Non-pigmented ciliary epithelial cell (primary cell): ENCODE results near the gene DAZAP1.

Source experiments
- DNase-seq: peaks from one replicate; pipeline ENCODE4 v3.0.0-alpha.2; 2010; ENCODE audit warnings: low read depth

The DAZAP1 gene

DNA sequence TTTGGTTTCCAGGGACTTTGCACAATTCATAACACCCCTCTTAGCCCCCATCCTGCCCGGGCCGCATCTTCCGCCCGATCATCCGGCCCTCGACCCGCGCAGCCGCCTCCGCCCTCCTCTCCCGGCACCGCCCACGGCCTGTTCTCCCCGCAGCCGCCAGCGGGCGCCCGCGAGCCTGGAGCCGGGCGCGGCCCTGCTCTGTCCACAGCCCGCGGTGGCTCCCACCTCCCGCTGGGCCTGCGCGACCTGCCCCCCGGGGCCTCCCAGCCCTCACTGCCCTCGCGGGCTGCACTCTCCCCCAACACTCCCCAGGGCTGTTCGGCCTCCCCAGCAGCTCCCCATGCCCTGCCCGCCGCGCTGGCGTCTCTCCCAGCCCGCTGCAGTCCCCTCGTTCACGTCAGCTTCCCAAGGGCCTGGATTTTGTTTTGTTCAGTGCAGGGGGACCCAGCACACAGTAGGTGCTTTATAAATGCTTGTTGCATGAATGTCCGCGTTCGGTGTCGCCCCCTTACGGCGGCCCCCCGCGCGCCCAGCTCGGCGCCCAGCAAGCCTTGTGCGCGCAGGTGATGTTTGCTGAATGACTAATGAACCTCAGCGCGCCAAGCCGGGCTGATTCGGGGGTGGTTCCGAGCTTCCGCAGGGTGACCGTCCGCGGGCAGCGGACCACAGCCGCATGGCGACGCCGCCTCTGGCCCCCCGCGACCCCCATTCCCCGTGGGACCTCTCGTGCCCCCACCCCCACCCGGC is 38.0 kb downstream of the DAZAP1 start:
- no peak for DNase-seq

DNA sequence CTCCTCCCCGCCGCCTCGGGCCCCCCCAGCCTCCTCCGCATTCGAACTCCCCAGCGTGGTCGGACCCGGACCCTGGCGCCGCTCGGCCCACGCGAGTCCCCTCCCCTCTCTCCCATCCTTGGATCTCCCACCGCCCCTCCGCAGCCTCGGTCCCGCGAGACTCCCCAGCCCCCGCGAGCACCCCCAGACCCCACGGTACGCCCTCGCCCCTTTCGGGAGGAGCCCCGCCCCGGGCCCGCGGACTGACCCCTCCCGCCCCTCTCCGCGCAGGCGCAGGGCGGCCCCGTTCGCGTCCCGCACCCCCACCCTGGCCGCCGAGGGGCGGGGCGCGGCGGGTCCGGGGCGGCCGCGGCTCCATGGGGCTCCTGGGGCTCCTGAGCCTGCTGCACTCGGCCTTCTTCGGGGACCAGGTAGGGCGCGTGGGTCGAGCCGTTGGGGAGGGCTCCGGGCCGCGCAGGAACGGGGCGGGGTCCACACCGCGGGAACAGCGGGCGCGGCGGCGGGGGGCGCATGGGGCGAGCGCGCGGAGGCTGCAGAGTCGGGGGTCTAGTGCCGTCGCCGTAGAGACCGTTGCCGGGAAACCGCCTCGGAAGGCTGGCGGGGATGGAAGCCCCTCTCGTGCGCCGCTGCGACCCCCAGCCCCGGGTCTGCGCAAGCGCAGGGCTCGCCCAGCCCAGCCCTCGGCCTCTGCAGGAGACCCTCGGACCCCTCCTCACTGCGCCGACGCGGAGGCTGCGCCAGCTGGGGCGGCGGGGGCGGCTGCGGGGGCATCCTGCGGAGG is 38.7 kb downstream of the DAZAP1 start:
- DNase-seq = no peak

DNA sequence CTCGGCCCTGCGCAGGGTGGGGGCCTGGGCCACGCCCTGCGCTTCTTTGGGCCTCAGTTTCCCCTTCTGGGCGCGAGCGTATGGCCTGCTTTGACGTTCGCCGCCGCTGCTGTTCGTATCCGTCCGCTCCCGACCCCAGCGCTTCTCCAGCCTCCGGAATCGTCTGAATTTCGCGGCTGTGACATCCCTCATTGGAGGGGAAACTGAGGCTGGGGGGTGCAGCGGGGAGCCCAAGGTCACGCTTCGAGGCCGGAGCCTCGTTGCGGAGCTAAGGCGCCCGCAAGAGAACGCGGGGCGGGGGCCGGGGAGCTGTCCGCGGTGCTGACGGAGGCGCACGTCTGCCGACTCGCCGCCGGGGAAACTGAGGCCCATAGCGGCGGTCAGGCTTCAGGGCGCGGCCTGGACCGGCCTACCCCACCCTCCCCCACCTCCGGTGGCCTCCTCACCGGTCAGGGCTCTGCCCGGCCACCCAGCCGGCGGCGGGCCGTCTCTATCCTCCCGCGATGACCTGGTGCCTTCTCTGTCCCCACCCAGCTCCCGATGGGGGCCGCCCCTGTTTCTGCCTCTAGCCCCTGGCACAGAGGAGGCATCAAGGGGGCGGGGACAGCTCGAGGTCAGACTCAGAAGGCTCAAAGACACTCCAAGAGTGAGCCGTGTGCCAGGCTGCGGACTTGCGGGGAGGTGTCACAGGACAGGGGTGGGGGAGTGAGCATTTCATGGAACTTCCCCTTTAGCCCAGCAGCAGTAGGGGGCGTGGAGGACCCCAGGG is 39.5 kb downstream of the DAZAP1 start:
- DNase-seq = no peak

DNA sequence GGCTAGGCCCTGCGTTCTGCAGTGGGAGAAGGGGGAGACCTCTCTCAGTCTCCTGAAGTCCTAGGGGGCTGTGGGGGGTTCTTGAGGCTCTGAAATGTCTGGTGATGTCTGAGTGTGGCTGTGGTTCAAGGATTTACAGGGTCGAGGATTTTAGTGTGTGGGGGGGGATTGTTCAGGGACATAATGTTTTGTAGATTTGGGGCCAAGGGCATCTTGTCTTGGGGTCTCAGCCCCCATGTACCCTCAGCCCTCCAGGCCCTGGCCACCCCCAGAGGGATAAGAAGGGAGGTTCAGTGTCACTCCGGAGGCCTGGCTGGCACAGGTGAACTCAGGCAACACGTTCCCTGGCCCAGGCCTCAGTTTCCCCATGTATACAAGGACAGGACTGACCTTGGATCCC is 40.1 kb downstream of the DAZAP1 start:
- DNase-seq = no peak

DNA sequence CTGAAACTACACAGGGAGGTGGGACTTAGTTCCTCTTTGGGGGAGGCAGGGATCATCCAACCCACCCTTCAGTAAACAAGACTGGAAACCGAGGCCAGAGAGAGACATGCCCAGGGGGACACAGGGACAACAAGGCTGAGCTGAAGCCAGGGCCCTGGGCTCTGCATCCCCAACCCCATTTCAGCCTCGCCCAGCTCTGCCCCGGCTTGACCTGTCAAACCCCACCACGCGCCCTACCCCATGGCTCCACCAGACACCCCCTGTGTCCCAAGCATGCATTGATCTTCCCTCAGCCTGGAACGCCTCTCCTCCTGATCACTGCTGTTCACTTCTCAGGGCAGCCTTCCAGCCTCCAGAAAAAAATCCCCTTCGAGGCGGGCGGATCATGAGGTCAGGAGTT is 40.6 kb downstream of the DAZAP1 start:
- DNase-seq = no peak

DNA sequence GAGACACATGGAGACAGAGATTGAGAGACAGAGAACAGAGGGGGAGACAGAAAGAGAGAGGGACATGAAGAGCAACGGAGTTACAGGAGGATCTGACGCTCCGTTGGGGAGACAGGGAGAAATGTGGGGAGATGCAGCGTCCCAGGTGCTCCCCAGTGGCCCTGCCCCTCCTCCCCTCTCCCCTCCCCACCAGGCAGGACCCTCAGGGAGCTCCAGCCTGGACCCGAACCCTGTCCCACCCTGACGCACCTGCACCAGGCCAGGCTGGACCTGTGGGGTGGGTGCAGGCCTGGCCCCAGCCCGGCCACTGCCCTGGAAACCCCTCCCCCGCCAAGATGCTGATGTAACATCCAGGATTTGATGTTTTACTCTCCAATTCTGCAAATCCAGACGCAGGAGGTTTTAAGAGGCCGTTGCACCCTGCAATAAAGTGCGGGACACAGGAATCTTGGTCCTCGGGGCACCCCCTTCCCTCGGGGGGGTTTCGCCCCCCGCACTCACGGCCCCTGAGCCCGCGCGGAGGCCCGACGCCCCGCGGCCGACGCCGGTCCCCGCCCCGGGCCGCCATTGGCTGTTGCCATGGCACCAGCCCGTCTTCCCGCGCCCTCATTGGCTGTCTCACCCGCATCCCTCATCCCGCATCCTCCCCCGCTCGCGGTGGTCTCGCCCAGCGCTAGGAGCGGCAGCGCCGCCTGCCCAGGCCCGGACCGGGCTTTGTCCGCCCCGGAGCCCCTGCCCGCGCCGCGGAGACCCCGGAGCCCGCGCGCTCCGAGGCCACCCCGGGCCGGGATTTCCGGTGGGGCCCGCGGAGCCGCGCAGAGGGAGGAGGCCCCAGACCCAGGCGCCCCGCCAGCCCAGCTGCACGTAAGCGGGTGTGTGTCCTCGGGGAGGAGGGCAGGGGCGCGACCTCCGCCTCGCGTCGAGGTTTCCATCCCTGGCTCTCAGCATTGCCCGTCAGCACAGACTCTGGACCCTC is 42.4 kb downstream of the DAZAP1 start, which contains the start of gene APC2:
Gene APC2, plus strand, starts transcription at position 655 of the 976 bp plus-strand sequence. CDS start 2,881 bp downstream, outside the sequence.
- no peak for DNase-seq

DNA sequence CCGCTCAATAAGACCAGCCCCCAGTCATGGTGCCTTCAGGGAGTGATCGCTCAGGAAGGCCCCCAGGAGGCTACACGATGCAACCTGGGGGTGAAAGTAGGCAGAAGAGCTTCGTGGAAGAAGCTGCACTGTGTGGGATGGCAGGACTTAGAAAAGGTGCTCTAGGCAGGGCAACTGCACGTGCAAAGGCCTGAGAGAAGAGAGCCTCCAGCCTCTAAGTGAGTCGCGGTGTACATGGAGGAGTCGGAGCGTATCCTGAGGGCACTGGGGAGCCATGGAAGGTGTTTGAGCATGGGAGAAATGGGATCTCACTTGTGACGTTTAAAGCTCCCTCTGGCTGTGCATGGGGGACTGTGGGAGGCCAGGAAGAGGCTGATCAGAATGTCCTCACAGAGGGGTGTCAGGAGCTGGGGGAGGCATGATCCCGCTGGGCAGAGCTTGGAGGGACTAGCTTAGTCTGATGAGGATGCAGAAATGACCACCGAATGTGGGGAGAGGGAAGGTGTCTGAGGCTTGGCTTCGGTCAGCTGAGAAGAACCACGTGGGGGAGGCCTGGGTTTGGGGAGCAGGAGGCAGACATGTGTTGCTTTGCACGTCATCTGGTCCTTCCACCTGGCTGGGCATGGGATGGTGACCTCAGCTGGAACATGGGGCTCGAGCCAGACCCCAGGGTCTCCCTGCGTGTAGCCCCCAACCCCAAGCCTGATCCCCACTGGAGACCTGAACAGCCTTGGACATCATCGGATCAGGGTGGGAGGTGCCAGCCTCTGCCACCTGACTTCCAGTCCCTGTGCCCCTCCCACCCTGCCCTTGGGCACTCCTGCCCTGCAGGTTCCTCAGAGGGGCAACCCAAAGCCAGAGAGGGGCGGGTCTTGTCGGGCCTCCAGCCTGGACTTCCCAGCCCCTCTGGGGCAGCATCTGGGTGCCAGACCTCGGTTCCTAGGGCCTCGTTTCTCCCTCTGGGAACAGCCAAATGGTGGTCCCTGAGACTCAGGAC is 43.6 kb downstream of the DAZAP1 start:
- no peak for DNase-seq

DNA sequence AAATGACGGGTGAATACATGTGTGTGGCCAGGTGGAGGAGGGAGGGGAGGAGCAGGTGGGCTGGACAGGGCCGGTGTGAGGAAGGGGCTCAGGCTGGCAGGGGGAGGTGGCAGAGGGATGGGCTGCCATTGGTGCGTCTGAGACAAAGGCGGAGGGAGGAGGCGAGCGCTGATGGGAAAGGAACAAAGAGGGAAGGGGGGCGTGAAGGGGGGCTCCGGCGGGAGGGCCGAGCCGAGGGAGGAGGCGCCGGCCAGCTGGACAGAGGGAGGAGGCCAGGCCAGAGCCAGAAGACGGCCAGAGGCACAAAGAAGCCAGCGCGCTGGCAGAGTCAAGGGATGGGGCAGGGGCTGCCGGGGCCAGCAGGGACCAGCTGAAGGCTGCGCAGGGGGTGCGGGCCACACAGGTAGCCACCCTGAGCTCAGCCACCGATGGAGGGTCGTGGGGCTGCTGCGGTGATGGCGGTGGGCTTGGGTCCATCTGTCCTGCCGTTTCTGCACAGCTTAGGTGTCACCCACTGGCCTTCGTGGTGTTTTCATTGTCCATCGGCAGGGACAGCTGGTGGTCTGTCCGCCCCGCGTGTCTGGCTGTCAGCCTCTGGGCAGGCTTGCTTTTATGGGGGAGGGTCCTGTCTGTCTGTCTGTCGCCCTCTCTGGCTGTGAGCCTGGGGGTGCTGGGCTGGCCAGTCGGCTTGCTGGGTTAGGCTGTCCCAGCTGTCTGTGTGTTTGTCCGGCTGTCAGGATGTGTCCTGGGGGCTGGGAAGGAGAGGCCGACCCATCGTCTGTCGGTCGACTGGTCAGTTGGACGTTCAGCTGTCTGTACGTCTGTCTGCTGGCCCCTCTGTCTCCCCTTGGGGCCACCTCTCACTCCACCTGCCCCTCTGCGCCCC is 44.8 kb downstream of the DAZAP1 start:
- no peak for DNase-seq

DNA sequence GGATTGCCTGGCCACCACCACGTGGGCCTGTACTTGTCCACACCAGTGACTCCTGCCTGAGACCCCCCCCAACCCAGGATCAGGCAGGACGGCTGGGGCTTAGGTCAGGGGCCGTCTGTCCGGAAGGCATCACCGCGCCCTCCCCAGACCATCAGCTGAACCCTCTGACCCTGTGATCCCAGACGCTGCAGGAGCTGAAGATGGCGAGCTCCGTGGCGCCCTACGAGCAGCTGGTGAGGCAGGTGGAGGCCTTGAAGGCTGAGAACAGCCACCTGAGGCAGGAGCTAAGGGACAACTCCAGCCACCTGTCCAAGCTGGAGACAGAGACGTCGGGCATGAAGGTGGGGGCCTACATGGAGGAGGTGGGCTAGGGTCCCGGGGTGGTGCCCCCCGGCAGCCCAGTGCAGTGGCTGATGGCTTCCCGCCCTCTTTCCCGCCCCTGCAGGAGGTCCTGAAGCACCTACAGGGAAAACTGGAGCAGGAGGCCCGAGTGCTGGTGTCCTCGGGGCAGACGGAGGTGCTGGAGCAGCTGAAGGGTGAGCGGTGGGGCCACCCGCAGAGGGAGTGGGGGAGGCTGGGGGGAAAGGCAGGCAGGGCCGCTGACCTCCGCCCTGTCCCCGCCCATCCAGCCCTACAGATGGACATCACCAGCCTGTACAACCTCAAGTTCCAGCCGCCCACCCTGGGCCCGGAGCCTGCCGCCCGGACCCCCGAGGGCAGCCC is 45.6 kb downstream of the DAZAP1 start:
- DNase-seq = no peak

DNA sequence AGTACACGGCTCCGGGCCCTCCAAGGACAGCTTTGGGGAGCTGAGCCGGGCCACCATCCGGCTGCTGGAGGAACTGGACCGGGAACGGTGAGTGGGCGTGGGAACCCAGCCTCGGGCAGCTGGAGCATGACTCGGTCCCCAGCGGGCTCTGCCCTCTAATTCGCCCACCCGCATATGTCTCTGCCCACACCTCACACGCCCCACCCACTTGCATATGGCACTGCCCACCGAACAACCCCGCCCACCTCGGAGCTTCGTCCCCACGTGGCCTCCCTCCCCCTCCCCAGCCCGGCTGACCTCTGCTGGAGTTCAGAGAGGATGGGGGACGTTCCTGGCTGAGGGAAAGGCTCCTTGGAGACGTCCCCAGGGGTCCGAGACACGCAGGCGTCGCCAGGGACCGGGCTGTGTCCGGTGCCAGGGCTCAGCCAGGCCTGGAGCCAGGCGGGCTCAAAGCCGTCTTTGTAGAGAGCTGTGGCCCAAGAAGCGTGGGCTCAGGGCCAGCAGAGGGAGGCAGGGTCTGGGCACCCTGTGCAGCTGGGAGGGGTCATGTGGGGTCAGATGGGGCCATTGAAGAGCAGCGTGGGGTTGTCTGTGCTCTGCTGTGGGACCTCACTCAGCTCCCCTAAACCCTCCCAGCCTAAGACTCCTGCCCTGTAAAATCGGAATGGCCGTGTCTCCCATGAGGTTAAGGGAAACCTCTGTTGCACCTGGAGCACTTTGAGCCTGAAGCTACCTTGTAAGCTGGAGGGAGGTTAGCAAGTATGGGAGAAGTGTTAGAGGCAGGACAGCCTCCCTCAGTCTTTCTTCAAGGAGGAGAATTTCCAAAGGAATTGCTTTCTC is 46.4 kb downstream of the DAZAP1 start:
- no peak for DNase-seq

DNA sequence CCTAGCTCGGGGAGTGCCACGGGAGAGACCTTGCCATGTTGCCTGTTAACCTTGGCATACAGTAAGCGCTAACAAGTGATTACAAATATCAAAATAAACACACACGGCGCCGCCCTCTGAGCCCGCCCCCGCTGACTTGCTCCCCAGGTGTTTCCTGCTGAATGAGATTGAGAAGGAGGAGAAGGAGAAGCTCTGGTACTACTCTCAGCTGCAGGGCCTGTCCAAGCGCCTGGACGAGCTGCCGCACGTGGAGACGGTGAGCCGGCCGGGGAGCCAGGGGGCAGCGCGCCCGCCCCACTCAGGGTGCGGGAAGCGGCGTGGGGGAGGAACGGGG is 47.6 kb downstream of the DAZAP1 start:
- no peak for DNase-seq

DNA sequence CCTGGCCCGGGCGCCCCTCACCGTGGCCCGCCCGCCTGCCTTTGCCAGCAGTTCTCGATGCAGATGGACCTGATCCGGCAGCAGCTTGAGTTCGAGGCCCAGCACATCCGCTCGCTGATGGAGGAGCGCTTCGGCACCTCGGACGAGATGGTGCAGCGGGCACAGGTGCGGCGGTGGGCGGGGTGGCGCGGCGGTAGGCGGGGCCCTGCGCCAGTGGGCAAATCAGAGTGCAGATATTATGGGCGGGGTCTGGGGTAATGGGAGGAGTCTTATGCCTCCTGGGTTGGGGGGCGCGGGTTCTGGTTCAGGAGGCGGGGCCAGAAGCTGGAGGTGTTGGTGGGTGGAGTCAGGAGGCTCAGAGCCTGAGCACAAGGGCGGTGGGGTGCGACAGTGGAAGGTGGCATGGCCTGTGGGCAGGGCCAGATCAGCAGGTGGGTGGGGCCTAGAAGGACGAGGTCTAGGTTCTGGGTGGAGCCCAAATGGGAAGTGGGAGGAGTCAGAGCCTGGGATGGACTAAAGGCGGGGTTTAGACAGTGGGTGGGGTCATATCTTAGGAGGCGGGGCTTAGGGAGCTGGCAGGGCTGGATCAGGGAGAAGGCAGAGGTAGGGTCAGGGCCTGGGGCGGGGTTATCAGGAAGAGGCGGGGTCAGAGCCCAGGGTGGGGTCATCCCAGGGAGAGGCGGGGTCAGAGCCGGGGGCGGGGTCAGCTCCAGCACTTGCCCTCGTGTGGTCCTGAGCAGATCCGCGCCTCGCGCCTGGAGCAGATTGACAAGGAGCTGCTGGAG is 48.1 kb downstream of the DAZAP1 start:
- DNase-seq = no peak

DNA sequence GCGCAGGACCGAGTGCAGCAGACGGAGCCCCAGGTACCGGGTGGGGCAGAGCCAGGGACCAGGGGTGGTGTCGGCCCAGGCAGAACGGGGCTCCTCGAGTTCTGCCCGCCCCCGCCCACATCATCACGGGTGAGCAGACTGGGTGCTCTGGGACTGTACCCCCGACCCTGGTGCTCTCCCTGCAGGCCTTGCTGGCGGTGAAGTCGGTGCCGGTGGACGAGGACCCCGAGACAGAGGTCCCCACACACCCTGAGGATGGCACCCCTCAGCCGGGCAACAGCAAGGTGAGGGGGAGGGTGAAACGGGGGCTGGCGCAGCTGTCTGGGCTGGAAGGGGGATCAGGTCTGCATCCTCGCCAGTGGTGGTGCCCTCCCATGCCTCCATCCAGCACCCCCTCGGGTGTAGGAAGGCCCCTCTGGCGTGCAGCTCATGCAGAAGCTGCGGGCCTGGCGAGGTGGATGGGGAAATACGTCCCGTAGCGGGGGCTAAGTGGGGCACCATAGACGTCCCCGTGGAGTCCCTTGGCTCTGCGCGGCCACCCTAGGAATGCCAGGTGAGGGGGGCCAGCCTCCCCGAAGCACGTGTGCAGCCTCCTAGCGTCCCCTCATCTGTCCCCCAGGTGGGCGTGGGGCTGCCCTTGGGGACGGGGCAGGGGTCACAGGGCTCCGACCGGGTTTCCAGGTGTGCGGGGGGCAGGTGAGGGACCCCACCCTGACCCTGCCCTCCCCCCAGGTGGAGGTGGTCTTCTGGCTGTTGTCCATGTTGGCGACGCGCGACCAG is 48.9 kb downstream of the DAZAP1 start:
- no peak for DNase-seq

DNA sequence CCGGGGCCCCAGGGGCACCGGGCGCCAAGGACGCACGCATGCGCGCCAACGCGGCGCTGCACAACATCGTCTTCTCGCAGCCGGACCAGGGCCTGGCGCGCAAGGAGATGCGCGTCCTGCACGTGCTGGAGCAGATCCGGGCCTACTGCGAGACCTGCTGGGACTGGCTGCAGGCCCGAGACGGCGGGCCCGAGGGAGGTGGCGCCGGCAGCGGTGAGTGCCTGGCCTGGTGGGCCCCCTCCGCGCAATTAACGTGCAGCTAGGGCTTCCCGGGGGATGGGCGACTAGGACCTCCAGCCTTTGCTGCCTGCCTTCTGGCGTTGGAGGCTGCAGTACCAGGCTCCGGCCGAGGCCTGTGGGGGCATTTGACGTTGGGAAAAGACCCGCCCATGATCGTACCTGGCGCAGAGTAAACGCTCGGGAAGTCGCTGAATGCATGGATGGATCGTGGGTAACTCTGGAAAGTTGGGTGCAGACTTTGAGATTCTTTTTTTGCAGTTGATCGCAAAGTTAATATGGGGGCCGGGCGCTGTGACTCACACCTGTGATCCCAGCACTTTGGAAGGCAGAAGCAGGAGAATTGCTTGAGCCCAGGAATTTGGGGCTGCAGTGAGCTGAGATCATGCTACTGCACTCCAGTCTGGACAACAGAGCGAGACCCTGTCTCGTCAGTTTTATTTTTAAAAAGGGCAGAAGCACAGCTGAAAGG is 49.8 kb downstream of the DAZAP1 start:
- no peak for DNase-seq

DNA sequence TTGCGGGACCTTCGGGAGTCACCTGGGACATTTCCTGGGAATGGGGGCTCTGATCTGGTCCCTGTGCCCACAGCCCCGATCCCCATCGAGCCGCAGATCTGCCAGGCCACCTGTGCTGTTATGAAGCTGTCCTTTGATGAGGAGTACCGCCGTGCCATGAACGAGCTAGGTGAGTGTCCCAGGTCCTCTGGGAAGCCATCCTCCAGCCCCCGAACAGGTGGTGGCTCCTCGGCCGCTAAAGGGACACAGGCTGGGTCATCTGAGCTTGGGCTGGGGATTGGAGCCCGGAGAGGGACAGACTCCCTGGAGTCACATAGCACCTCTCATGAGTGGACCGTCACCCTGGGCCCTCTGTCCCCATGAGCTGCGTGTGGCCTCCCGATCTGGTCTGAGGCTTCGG is 50.5 kb downstream of the DAZAP1 start:
- DNase-seq = no peak
